Raji (cell line): Measurements from ENCODE around the gene SLC9A3.

Experiments
- POLR2A ChIP-seq: IDR thresholded peaks from 2 replicates; pipeline ENCODE4 v1.6.1; 2011; ENCODE audit warnings: low read depth, low read length, control low read depth; ENCODE audit not compliant: insufficient read depth

SLC9A3 gene

GRCh38 chr5:543755-544674 is 19.8 kb upstream of the SLC9A3 start:
- TF ChIP-seq POLR2A: peak; percentile 52; the same call in 1 of the 2 replicates

GRCh38 chr5:543351-543750 is 19.1 kb upstream of the SLC9A3 start:
- TF ChIP-seq POLR2A: no peak

GRCh38 chr5:542319-543311 is 18.4 kb upstream of the SLC9A3 start:
- no peak for TF ChIP-seq POLR2A

- no peak for TF ChIP-seq POLR2A
Measured at GRCh38 chr5:541539-542318, 17.5 kb upstream of the SLC9A3 start.

GRCh38 chr5:540906-541538 is 16.8 kb upstream of the SLC9A3 start:
- TF ChIP-seq POLR2A: no peak

- TF ChIP-seq POLR2A: no peak
Measured at GRCh38 chr5:540071-540905, 16.0 kb upstream of the SLC9A3 start.

- no peak for TF ChIP-seq POLR2A
Measured at GRCh38 chr5:539469-540070, 15.3 kb upstream of the SLC9A3 start.

GRCh38 chr5:538801-539468 is 14.7 kb upstream of the SLC9A3 start:
- TF ChIP-seq POLR2A: no peak

- no peak for TF ChIP-seq POLR2A
Measured at GRCh38 chr5:538271-538771, 14.1 kb upstream of the SLC9A3 start.

- no peak for TF ChIP-seq POLR2A
Measured at GRCh38 chr5:537621-538071, 13.4 kb upstream of the SLC9A3 start.

GRCh38 chr5:537098-537497 is 12.8 kb upstream of the SLC9A3 start:
- TF ChIP-seq POLR2A: no peak

- TF ChIP-seq POLR2A: no peak
Measured at GRCh38 chr5:535846-536698, 11.8 kb upstream of the SLC9A3 start.
